ENCODE data around the gene FRMPD2. TPM values are rescaled to one million over a fixed set of nuclear protein-coding genes. Genes with fewer than 3 reads are reported as not detected.
"Not testable (repeated sequence)": the region's sequence is repeated elsewhere in the genome, so short reads cannot be mapped to it uniquely, and the experiment has no call there.

The FRMPD2 gene
- total RNA-seq, 1 experiment from 2014 or later: 0.44 TPM

DNA sequence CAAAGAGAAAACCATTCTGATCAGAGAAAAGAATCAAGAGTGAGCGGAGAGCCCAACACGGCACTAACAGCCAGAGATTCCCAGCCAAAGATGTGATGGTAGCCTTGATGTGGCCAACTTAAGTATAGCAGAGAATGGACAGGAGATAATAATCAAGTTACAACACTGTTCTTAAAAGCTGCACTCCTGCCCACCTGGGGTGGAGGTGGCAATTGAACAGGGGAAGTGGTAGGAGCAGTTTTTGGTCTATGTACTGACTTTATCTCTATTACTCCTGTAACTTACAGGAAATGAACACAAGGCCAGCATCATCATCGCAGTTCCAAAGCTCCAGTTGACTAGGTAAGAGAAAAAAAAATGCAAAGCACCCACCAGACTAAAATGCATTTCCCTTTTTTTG lies 164.2 kb downstream of the FRMPD2 start:
- not testable (repeated sequence) for H3K27ac ChIP-seq (ENCODE audit: insufficient read length, low read depth, low read length); H3K18ac ChIP-seq (ENCODE audit: insufficient read length, low read depth, low read length); H2BK15ac ChIP-seq (ENCODE audit: low read depth, low read length); H3K4me2 ChIP-seq (ENCODE audit: insufficient read depth, insufficient read length, low read length); H3T11ph ChIP-seq (ENCODE audit: low read length); H3K9me3 Mint-ChIP-seq; H2BK120ac ChIP-seq (ENCODE audit: low read depth, low read length, poor library complexity, severe bottlenecking); DNase-seq; H4K91ac ChIP-seq (ENCODE audit: insufficient read length, low read depth, low read length); H3K23ac ChIP-seq (ENCODE audit: insufficient read length, low read depth, low read length); H3K36me3 Mint-ChIP-seq (ENCODE audit: insufficient read depth in 1 of 3, low read depth in 3 of 3); H4K20me1 ChIP-seq (ENCODE audit: control insufficient read depth, insufficient read depth, insufficient read length); H4K5ac ChIP-seq (ENCODE audit: insufficient read length, low read depth, low read length); H2BK5ac ChIP-seq (ENCODE audit: insufficient read length, low read length); H3K56ac ChIP-seq (ENCODE audit: insufficient read length, low read depth, low read length); H3K27ac Mint-ChIP-seq; H3K79me1 ChIP-seq (ENCODE audit: insufficient read depth, low read depth, low read length, poor library complexity, severe bottlenecking); H3K23me2 ChIP-seq (ENCODE audit: insufficient read length, low read depth, low read length, poor library complexity, severe bottlenecking); H3K4me3 Mint-ChIP-seq; H3K4ac ChIP-seq (ENCODE audit: low read depth, low read length); H2AFZ ChIP-seq (ENCODE audit: low read length); H3K4me1 ChIP-seq (ENCODE audit: insufficient read depth, low read length); H3K27me3 Mint-ChIP-seq (ENCODE audit: low read depth); H3K9me3 ChIP-seq (ENCODE audit: control insufficient read depth, low read depth, low read length); H3K79me2 ChIP-seq (ENCODE audit: insufficient read depth, low read length); H2BK12ac ChIP-seq (ENCODE audit: insufficient read length, low read depth, low read length); H2AK5ac ChIP-seq (ENCODE audit: insufficient read length, low read length); H3K14ac ChIP-seq (ENCODE audit: insufficient read depth, low read length); H3K9ac ChIP-seq (ENCODE audit: extremely low read depth, insufficient read length, low read length); H4K8ac ChIP-seq (replicated peaks; ENCODE audit: insufficient read length, low read depth, low read length); H3K4me1 Mint-ChIP-seq; H3K27me3 ChIP-seq (ENCODE audit: insufficient read depth, low read length); H2BK20ac ChIP-seq (ENCODE audit: low read depth, low read length, poor library complexity, severe bottlenecking)
- no CpG with 5 or more reads among the region's 3 CpGs for WGBS (ENCODE audit: extremely low coverage, insufficient read length, low lambda C conversion rate)

Other genes starting within 250 kb of the FRMPD2 start
- gene MAPK8, start 32.0 kb upstream of the FRMPD2 start, total RNA-seq (2021): 52.0 and 56.3 TPM in 2 replicates

Measured in H9 (cell line).